ENCODE measurements around the gene GGT7.
"Not testable (repeated sequence)": the region's sequence is repeated elsewhere in the genome, so short reads cannot be mapped to it uniquely, and the experiment has no call there.

Gene GGT7

GRCh38 chr20:34883809-34884208 lies 11.2 kb upstream of the GGT7 start:
- TF ChIP-seq SP1 (IDR thresholded peaks at IDR 0.05) (no peak), NFRKB (IDR thresholded peaks at IDR 0.05) (no peak), ZNF384 (IDR thresholded peaks at IDR 0.05) (no peak), FOXM1 (IDR thresholded peaks at IDR 0.05; ENCODE audit: borderline replicate concordance) (no peak), BHLHE40 (IDR thresholded peaks at IDR 0.05; ENCODE audit: borderline replicate concordance) (no peak), L3MBTL2 (conservative IDR thresholded peaks at IDR 0.05) (no peak)
- no peak for DNase-seq (ENCODE audit: extremely low spot score)
- CTCF ChIA-PET = interaction anchor here (0.6 kb wide), 1 partner anchor 346 kb away, joined by 3 read pairs; no protein-coding TSS in a partner anchor
- POLR2A ChIA-PET = interaction anchor here (0.6 kb wide), 1 partner anchor 1363 kb away, joined by 3 read pairs; no protein-coding TSS in a partner anchor

GRCh38 chr20:34883087-34883688 lies 10.5 kb upstream of the GGT7 start:
- CTCF ChIA-PET = interaction anchor here (0.6 to 1.0 kb wide), 2 partner anchors 9 to 346 kb away, joined by 3 read pairs; no protein-coding TSS in a partner anchor
- no peak for DNase-seq (ENCODE audit: extremely low spot score)
- POLR2A ChIA-PET = no interaction called here
- no peak for TF ChIP-seq TARDBP (IDR thresholded peaks at IDR 0.05)
- no peak for TF ChIP-seq HDGF (IDR thresholded peaks at IDR 0.05; ENCODE audit: borderline replicate concordance)
- TF ChIP-seq NFRKB (IDR thresholded peaks at IDR 0.05) = no peak
- no peak for TF ChIP-seq SP1 (IDR thresholded peaks at IDR 0.05)
- TF ChIP-seq FOXA1 (IDR thresholded peaks at IDR 0.05) = no peak
- TF ChIP-seq BHLHE40 (IDR thresholded peaks at IDR 0.05; ENCODE audit: borderline replicate concordance) = no peak
- TF ChIP-seq ZNF384 (IDR thresholded peaks at IDR 0.05) = no peak
- no peak for TF ChIP-seq FOXK2 (IDR thresholded peaks at IDR 0.05)
- TF ChIP-seq L3MBTL2 (conservative IDR thresholded peaks at IDR 0.05) = no peak
- no peak for TF ChIP-seq ELF4 (IDR thresholded peaks at IDR 0.05)
- no peak for TF ChIP-seq CTBP1 (IDR thresholded peaks at IDR 0.05; ENCODE audit: borderline replicate concordance)
- TF ChIP-seq, protein P1, sequence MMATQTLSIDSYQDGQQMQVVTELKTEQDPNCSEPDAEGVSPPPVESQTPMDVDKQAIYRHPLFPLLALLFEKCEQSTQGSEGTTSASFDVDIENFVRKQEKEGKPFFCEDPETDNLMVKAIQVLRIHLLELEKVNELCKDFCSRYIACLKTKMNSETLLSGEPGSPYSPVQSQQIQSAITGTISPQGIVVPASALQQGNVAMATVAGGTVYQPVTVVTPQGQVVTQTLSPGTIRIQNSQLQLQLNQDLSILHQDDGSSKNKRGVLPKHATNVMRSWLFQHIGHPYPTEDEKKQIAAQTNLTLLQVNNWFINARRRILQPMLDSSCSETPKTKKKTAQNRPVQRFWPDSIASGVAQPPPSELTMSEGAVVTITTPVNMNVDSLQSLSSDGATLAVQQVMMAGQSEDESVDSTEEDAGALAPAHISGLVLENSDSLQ (IDR thresholded peaks at IDR 0.05) = no peak
- no peak for TF ChIP-seq FOXM1 (IDR thresholded peaks at IDR 0.05; ENCODE audit: borderline replicate concordance)
- TF ChIP-seq LEF1 (IDR thresholded peaks at IDR 0.05; ENCODE audit: borderline replicate concordance) = no peak
- no peak for TF ChIP-seq ARNT (IDR thresholded peaks at IDR 0.05)
- no peak for TF ChIP-seq SUZ12 (IDR thresholded peaks at IDR 0.05)

DNA sequence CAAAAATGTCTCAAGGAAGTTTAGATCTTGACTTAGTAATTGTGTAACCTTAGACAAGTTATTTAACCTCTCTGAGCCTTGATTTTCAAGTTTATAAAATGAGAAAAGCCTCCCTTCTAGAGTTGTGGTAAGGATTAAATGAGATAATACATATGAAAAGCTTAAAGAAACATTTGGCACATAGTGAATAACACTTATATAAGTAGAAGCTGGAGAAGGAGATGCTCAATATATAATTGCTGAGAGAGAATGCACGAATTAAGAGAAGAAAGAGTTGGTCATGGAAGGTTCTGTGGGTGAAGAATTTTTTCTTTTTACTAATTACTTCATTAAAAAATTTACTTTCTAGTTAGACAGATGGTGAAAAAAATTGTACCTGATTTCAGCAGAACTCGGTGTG lies 9.0 kb upstream of the GGT7 start:
- TF ChIP-seq SUZ12 (IDR thresholded peaks at IDR 0.05) (no peak), BHLHE40 (IDR thresholded peaks at IDR 0.05; ENCODE audit: borderline replicate concordance) (no peak), ARNT (IDR thresholded peaks at IDR 0.05) (no peak), CTBP1 (IDR thresholded peaks at IDR 0.05; ENCODE audit: borderline replicate concordance) (no peak), ELF4 (IDR thresholded peaks at IDR 0.05) (no peak), NFRKB (IDR thresholded peaks at IDR 0.05) (no peak), FOXK2 (IDR thresholded peaks at IDR 0.05) (no peak), TARDBP (IDR thresholded peaks at IDR 0.05) (no peak), FOXA1 (IDR thresholded peaks at IDR 0.05) (no peak), HDGF (IDR thresholded peaks at IDR 0.05; ENCODE audit: borderline replicate concordance) (no peak), FOXM1 (IDR thresholded peaks at IDR 0.05; ENCODE audit: borderline replicate concordance) (no peak), L3MBTL2 (conservative IDR thresholded peaks at IDR 0.05) (no peak), ZNF384 (IDR thresholded peaks at IDR 0.05) (no peak), SP1 (IDR thresholded peaks at IDR 0.05) (no peak)
- TF ChIP-seq, protein P1 (IDR thresholded peaks at IDR 0.05) = no peak
- ChIA-PET POLR2A (no interaction called here), CTCF (interaction anchor here (0.6 kb wide), 1 partner anchor 23 kb away, joined by 4 read pairs; no protein-coding TSS in a partner anchor)
- DNase-seq (ENCODE audit: extremely low spot score) = no peak

- CTCF ChIA-PET = interaction anchor here (0.6 kb wide), 1 partner anchor 26 kb away, joined by 7 read pairs; no protein-coding TSS in a partner anchor
- DNase-seq (ENCODE audit: extremely low spot score) = not testable (repeated sequence)
- POLR2A ChIA-PET = interaction anchor here (0.9 kb wide), 1 partner anchor 74 kb away, joined by 4 read pairs; the partner anchor contains the start of genes GSS and MYH7B
Measured at GRCh38 chr20:34880971-34881370, 8.3 kb upstream of the GGT7 start.

- POLR2A ChIA-PET = interaction anchor here (0.9 kb wide), 1 partner anchor 75 kb away, joined by 4 read pairs; the partner anchor contains the start of genes GSS and MYH7B
- TF ChIP-seq CTBP1 (IDR thresholded peaks at IDR 0.05; ENCODE audit: borderline replicate concordance) (no peak), BHLHE40 (IDR thresholded peaks at IDR 0.05; ENCODE audit: borderline replicate concordance) (no peak), SP1 (IDR thresholded peaks at IDR 0.05) (no peak), ARNT (IDR thresholded peaks at IDR 0.05) (no peak), L3MBTL2 (conservative IDR thresholded peaks at IDR 0.05) (no peak)
- TF ChIP-seq, protein P1 (IDR thresholded peaks at IDR 0.05) = no peak
- no peak for DNase-seq (ENCODE audit: extremely low spot score)
- CTCF ChIA-PET = interaction anchor here (0.6 kb wide), 1 partner anchor 26 kb away, joined by 7 read pairs; no protein-coding TSS in a partner anchor
Measured at GRCh38 chr20:34880215-34880850, 7.7 kb upstream of the GGT7 start.
